Epithelial cell of esophagus (primary cell): ENCODE measurements around the gene MED31.

Source experiments
- DNase-seq: peaks from one replicate; pipeline ENCODE4 v3.0.0; 2010; ENCODE audit warnings: low read depth
- H3K4me3 ChIP-seq: 2 replicates; pipeline ENCODE4 v1.5.1; 2011; ENCODE audit warnings: mild to moderate bottlenecking, low read length, control low read depth
- TF ChIP-seq, protein P1 (sequence below): IDR thresholded peaks from 2 replicates; pipeline ENCODE4 v1.5.1; 2011; ENCODE audit warnings: low read depth, mild to moderate bottlenecking, low read length, control low read depth, inconsistent platforms; ENCODE audit not compliant: insufficient read depth; ENCODE audit errors: missing control alignments

The MED31 gene

DNA sequence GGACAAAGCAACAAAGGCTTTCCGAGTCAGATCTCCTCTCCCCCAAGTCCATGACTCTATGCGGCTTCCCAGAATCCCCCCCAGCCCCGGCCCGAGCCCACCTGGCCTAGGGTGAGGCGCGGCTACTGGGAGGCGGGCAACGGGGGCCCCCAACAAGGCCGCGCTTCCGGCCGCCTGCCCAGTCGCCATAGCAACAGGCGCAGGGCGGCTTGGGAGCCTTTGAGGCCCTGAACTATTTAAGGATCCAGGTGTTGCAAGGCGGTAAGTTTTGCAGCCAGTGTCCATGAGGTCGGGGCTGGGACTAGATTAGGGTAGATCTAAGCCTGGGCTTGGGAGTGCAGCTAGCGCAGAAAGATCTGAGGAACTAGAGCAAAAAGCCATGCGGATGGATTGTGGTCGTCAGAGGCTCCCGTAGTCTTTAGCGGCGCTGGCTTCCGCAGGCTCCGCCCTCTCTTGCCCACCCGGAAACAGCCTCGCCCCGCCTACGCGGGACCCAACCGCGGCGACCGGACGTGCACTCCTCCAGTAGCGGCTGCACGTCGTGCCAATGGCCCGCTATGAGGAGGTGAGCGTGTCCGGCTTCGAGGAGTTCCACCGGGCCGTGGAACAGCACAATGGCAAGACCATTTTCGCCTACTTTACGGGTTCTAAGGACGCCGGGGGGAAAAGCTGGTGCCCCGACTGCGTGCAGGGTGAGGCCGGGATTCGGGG, 10.7 kb downstream of the MED31 start, which contains the start of the genes KIAA0753 and TXNDC17:
Gene KIAA0753 (minus strand): TSS at position 176 of the 711 bp plus-strand sequence. CDS start 5,608 bp downstream, outside the sequence.
Gene TXNDC17 (plus strand): TSS at position 525 of the 711 bp plus-strand sequence. CDS start 23 bp downstream, at position 548.
- TF ChIP-seq, protein P1, sequence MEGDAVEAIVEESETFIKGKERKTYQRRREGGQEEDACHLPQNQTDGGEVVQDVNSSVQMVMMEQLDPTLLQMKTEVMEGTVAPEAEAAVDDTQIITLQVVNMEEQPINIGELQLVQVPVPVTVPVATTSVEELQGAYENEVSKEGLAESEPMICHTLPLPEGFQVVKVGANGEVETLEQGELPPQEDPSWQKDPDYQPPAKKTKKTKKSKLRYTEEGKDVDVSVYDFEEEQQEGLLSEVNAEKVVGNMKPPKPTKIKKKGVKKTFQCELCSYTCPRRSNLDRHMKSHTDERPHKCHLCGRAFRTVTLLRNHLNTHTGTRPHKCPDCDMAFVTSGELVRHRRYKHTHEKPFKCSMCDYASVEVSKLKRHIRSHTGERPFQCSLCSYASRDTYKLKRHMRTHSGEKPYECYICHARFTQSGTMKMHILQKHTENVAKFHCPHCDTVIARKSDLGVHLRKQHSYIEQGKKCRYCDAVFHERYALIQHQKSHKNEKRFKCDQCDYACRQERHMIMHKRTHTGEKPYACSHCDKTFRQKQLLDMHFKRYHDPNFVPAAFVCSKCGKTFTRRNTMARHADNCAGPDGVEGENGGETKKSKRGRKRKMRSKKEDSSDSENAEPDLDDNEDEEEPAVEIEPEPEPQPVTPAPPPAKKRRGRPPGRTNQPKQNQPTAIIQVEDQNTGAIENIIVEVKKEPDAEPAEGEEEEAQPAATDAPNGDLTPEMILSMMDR = no peak
- peak; percentile 85 for DNase-seq
- peak within 1 kb of the TSS; percentile 96 for H3K4me3 ChIP-seq

DNA sequence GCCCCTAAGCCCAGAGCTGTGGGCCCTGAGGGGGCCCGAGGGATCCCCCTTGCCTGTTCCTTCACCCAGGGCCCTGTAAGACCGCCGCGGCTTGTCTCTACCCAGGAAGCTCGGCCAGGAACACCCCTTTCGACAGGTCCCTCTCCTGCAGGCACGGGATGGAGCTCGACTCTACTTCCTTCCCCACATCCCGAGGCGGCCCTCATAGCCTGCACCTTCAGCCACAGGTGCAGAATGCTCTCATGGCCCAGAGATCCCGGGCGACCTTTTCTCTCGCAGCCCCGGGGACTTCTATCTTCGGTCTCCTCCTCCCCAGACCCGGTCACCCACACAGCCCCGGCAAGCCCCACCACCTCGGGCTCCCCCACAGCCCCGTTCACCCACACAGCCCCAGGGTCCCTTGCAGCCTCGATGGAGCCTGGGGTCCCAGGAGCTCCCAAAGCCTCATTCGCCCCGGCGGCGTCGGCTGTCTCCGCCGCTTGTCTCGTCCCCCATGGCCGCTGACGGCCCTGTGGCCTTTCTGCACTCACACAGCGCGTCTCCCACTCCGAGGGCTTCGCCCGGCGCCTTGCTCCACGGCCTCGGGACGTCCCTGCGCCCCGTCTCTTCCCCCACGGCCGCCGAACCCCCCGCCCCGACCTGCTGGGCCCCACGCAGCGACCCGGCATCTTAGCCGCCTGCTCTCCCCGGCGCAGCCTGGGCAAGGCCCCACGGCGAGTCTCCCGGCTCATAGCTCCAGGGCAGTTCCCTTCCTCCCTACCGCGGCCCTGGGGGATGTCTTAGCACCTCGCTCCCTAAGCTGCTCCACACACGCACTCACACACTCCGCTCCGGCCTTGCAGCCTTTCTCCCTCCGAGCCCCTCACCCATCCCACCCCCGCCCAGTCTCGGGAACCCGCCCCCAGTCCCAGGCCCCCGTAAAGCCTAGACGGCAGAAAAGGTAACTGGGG, 11.5 kb downstream of the MED31 start:
- DNase-seq = peak; percentile 39
- peak overlapping the region; percentile 96 for H3K4me3 ChIP-seq
- TF ChIP-seq, protein P1 = no peak

DNA sequence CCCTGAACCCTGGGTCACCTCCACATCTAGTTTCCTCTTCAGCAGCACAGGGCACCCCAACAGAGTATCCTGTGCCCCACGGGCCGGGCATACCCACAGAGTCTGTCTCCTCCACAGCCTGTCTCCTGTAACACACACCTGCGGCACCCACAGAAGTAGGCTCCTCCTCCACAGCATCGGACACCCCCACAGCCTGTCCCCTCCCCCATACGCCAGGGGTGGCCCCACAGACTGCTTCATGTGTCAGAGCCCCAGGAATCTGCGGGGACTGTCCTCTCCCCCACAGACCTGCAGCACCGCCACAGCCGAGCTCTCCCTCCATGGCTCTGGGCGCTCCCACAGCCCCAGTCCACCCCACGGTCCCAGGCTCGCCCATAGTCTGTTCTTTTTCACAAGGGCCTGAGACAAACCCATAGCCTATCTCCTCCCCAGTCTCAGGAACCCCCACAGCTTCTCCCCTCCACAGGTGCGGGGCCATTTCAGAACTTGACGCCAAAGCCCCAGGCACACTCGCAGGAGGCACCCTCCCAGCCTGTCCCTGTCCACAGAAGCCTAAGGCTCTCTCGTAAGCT, 12.3 kb downstream of the MED31 start:
- peak overlapping the region; percentile 96 for H3K4me3 ChIP-seq
- TF ChIP-seq, protein P1 = no peak
- DNase-seq = peak; percentile 10

DNA sequence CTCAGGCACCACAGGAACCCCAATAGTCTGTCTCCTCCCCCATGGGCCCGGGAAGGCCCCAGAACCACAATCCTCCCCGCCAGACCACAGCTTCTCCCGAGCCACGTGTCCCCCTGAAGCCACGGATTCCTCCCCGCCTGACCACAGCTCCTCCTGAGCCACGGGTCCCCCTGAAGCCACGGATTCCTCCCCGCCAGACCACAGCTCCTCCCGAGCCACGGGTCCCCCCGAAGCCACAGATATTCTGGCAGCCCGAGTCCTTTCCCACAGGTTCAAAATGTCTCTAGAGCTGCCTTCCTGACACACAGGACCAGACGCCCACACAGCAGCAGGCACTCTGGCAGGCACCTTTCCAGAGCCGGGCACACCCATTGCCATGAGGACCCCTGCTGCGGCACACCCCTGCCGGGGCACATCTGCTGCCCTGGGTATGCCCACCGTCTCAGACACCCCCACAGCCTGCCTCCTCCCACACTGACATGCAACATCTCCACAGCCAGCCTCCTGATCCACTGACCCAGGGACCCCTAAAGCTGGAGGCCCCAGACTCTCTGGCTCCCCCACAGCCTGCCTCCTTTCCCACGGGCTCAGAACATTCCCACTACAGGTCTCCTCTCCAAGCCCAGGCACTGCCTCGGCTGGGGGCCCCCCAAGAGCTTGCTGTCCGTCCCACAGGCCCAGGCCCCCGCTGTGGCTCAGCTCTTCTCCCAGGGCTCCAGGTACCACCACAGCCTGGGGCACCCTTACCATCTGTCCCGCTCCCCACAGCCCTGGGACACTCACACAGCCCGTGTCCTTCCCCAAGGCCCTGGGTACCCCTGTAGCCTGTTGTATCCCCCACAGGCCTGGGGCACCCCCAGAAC, 13.1 kb downstream of the MED31 start:
- no peak for DNase-seq
- H3K4me3 ChIP-seq = no peak overlapping the region
- TF ChIP-seq, protein P1 = no peak

DNA sequence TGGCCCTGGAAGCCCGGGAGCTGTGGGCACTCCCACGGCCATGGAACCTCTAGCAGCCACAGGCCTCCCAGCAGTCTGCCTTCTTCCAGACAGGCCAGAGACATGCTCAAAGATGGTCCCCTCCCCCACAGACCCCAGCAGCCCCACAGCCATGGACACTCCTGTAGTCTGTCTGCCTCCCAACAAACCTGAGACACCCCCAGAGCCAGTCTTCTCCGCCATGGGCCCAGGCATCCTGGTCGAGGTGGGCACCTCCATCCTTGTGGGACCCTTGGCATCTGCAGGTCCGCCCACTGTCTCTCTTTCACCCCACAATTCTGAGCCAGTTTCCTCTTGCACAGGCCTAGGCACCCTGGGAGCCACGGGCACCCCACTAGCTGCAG, 14.0 kb downstream of the MED31 start:
- H3K4me3 ChIP-seq = no peak overlapping the region
- TF ChIP-seq, protein P1 = no peak
- DNase-seq = no peak

DNA sequence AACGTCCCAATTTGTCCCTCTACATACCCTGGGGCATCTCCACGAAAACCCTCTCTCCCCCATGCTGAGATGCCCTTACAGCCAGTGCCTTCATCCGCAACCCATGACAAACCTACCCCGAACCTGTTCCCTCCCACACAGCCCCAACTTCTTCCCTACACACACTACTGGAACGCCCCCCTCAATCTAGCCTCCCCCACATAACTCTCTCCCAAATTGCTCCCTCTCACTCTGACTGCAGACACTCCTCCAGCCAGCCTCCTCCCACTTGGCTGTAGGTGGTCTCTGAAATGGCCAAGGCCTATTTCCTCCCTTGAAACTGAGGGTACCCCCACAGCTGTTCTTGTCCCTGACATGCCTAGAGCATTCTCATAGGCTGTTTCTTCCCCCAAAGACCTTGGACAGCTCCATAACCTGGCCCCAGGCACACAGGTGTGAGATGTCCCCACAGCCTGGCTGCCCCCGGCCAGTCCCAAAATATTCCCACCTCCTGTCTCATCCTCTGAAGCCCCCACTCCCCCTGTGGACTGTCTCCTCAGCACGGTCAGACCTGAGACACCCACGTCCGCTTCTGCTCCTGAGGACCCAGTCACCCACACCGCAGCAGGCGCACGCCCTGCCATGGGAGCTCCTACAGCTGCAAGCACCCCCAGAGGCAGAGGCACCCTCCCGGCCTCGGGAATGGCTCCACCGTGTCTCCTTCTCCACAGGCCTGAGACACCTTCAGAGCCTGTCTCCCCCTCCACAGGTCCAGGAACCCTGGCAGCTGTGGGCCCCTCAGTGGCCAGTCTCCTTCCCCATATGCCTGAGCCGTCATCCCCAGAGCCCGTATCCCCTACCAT, 14.6 kb downstream of the MED31 start:
- DNase-seq = no peak
- no peak overlapping the region for H3K4me3 ChIP-seq
- TF ChIP-seq, protein P1 = no peak
